H1 (cell line): Measurements from ENCODE around the gene GUCY2C. TPM values are rescaled to one million over a fixed set of nuclear protein-coding genes. Genes with fewer than 3 reads are reported as not detected.

Source experiments
- CTCF ChIA-PET: fragments of 300-600 bp; sonication (Branson Sonifier 250); formaldehyde crosslinking; loops from one replicate; lab custom pipeline; 2021; ENCODE audit not compliant: partially characterized antibody; lab: Charles Lee
- POLR2A ChIA-PET: fragments of 300-600 bp; sonication (Branson Sonifier 250); formaldehyde crosslinking; loops from one replicate; lab custom pipeline; 2021; ENCODE audit warnings: inconsistent platforms; ENCODE audit not compliant: partially characterized antibody; lab: Charles Lee
- DNase-seq, 2 experiments: peaks; one replicate each; pipeline versions ENCODE4 v3.0.0 to v3.0.0-alpha.2; 2010 to 2022; ENCODE audit warnings: low spot score in 2 of 2, low read depth in 1 of 2, mixed read lengths in 1 of 2
- FAIRE-seq: peaks from 2 replicates; lab custom pipeline; 2011; peaks lifted over from hg19 to GRCh38; lab: Jason Lieb, UNC
- H2AFZ ChIP-seq: 2 replicates; pipeline ENCODE4 v1.8.1; 2012; ENCODE audit warnings: low read length, inconsistent platforms
- H2AK5ac ChIP-seq: 2 replicates; pipeline ENCODE4 v1.6.1; 2013; ENCODE audit warnings: low read depth, low read length
- H2BK120ac ChIP-seq: replicated peaks from 2 replicates; pipeline ENCODE3; 2013; ENCODE audit warnings: low read depth, low read length, inconsistent platforms
- H2BK12ac ChIP-seq: 2 replicates; pipeline ENCODE4 v1.6.1; 2013; ENCODE audit warnings: low read depth, low read length
- H2BK15ac ChIP-seq: 2 replicates; pipeline ENCODE4 v1.6.1; 2013; ENCODE audit warnings: low read length
- H2BK20ac ChIP-seq: 2 replicates; pipeline ENCODE4 v1.6.1; 2013; ENCODE audit warnings: low read length
- H2BK5ac ChIP-seq: 2 replicates; pipeline ENCODE4 v1.6.1; 2013; ENCODE audit warnings: low read depth, low read length
- H3K14ac ChIP-seq: 2 replicates; pipeline ENCODE4 v1.6.1; 2013; ENCODE audit warnings: inconsistent platforms; ENCODE audit not compliant: insufficient read length
- H3K18ac ChIP-seq: 2 replicates; pipeline ENCODE4 v1.6.1; 2013; ENCODE audit warnings: low read length; ENCODE audit errors: extremely low read depth
- H3K23ac ChIP-seq: 2 replicates; pipeline ENCODE4 v1.6.1; 2013; ENCODE audit warnings: inconsistent platforms; ENCODE audit not compliant: insufficient read length
- H3K23me2 ChIP-seq: 2 replicates; pipeline ENCODE4 v1.6.1; 2013; ENCODE audit warnings: low read depth, low read length
- H3K27ac ChIP-seq: 2 replicates; pipeline ENCODE4 v1.6.1; 2011; ENCODE audit warnings: low read depth, low read length, inconsistent platforms
- H3K27me3 ChIP-seq, 4 experiments: replicated peaks in 1 of 4; 1 replicate in 1 of 4; 2 replicates in 3 of 4; pipeline versions ENCODE4 v1.6.1 to v1.8.1; 2011 to 2013; ENCODE audit warnings: low read length in 3 of 4, mild to moderate bottlenecking in 3 of 4, inconsistent platforms in 2 of 4, mixed read lengths in 2 of 4, moderate library complexity in 1 of 4; ENCODE audit not compliant: control insufficient read depth in 3 of 4, insufficient read depth in 3 of 4; ENCODE audit errors: extremely low read depth in 1 of 4
- H3K36me3 ChIP-seq, 4 experiments: 2 replicates each; pipeline versions ENCODE4 v1.6.1 to v1.8.1; 2011 to 2013; ENCODE audit warnings: mild to moderate bottlenecking in 4 of 4, low read length in 3 of 4, moderate library complexity in 2 of 4, control low read depth in 1 of 4, inconsistent platforms in 1 of 4; ENCODE audit not compliant: insufficient read depth in 4 of 4, control insufficient read depth in 2 of 4
- H3K4ac ChIP-seq: replicated peaks from 2 replicates; pipeline ENCODE3; 2013; ENCODE audit warnings: low read length, low read depth, mixed read lengths, inconsistent platforms; ENCODE audit not compliant: insufficient read length
- H3K4me1 ChIP-seq, 4 experiments: replicated peaks in 1 of 4; 1 replicate in 1 of 4; 2 replicates in 3 of 4; pipeline versions ENCODE4 v1.6.1 to v1.8.1; 2011 to 2013; ENCODE audit warnings: low read length in 3 of 4, inconsistent platforms in 2 of 4, mixed read lengths in 1 of 4; ENCODE audit not compliant: insufficient read depth in 4 of 4, control insufficient read depth in 3 of 4
- H3K4me2 ChIP-seq, 2 experiments: 2 replicates each; pipeline versions ENCODE4 v1.6.1 to v1.8.1; 2011 to 2013; ENCODE audit warnings: low read depth in 2 of 2, low read length in 2 of 2, control low read depth in 1 of 2, inconsistent platforms in 1 of 2, mild to moderate bottlenecking in 1 of 2; ENCODE audit not compliant: insufficient read depth in 1 of 2
- H3K4me3 ChIP-seq, 4 experiments: fragments of 200-600, 300-600 bp in 1 of 4; sonication (generic), shearing (Covaris generic), sonication (Bioruptor Twin) in 1 of 4; 2 replicates each; pipeline versions ENCODE4 v1.5.1 to v1.8.1; 2011 to 2016; ENCODE audit warnings: low read length in 4 of 4, low read depth in 3 of 4, control low read depth in 2 of 4, inconsistent platforms in 2 of 4, mild to moderate bottlenecking in 2 of 4, mixed read lengths in 1 of 4, moderate library complexity in 1 of 4; ENCODE audit not compliant: insufficient read depth in 2 of 4; ENCODE audit errors: extremely low read depth in 1 of 4
- H3K56ac ChIP-seq: replicated peaks from 2 replicates; pipeline ENCODE3; 2013; ENCODE audit warnings: low read depth, mild to moderate bottlenecking, mixed read lengths, low read length, inconsistent platforms; ENCODE audit not compliant: insufficient read length
- H3K79me1 ChIP-seq: 2 replicates; pipeline ENCODE4 v1.6.1; 2013; ENCODE audit warnings: low read depth, low read length, control low read depth
- H3K79me2 ChIP-seq, 2 experiments: 2 replicates each; pipeline versions ENCODE4 v1.6.1 to v1.8.1; 2012 to 2013; ENCODE audit warnings: low read length in 2 of 2, mild to moderate bottlenecking in 2 of 2, inconsistent platforms in 1 of 2; ENCODE audit not compliant: insufficient read depth in 2 of 2, control insufficient read depth in 1 of 2
- H3K9ac ChIP-seq, 4 experiments: replicated peaks in 1 of 4; 1 replicate in 1 of 4; 2 replicates in 3 of 4; pipeline versions ENCODE4 v1.6.1 to v1.8.1; 2011 to 2013; ENCODE audit warnings: low read depth in 3 of 4, low read length in 3 of 4, control low read depth in 2 of 4, mild to moderate bottlenecking in 2 of 4, moderate library complexity in 2 of 4, inconsistent platforms in 1 of 4; ENCODE audit errors: extremely low read depth in 1 of 4
- H3K9me3 ChIP-seq, 2 experiments: 2 replicates each; pipeline versions ENCODE4 v1.6.1 to v1.8.1; 2012 to 2013; ENCODE audit warnings: mild to moderate bottlenecking in 2 of 2, moderate library complexity in 2 of 2, control low read depth in 1 of 2, inconsistent platforms in 1 of 2, low read depth in 1 of 2, low read length in 1 of 2, mixed read lengths in 1 of 2; ENCODE audit not compliant: insufficient read depth in 2 of 2
- H4K20me1 ChIP-seq, 2 experiments: replicated peaks in 1 of 2; 2 replicates each; pipeline versions ENCODE3 to v1.8.1; 2011 to 2013; ENCODE audit warnings: inconsistent platforms in 2 of 2, low read length in 2 of 2, mild to moderate bottlenecking in 1 of 2; ENCODE audit not compliant: insufficient read depth in 2 of 2, control insufficient read depth in 1 of 2
- H4K5ac ChIP-seq: 2 replicates; pipeline ENCODE4 v1.6.1; 2013; ENCODE audit warnings: low read length, low read depth, mixed read lengths, inconsistent platforms; ENCODE audit not compliant: insufficient read length
- H4K8ac ChIP-seq: 2 replicates; pipeline ENCODE4 v1.8.0; 2013; ENCODE audit warnings: mild to moderate bottlenecking, moderate library complexity, low read length, inconsistent platforms; ENCODE audit not compliant: insufficient read depth; ENCODE audit errors: extremely low read depth
- H4K91ac ChIP-seq: replicated peaks from 2 replicates; pipeline ENCODE3; 2013; ENCODE audit warnings: low read length, mixed read lengths, inconsistent platforms; ENCODE audit not compliant: insufficient read length
- CEBPB ChIP-seq: IDR thresholded peaks from 2 replicates; pipeline ENCODE4 v1.6.1; 2012; ENCODE audit warnings: low read depth, low read length
- KDM5A ChIP-seq: fragments of 200-600 bp; IDR thresholded peaks from 2 replicates; pipeline ENCODE4 v1.7.1; 2012; ENCODE audit warnings: mild to moderate bottlenecking, low read length, inconsistent platforms, mixed read lengths
- TAF7 ChIP-seq: optimal IDR thresholded peaks from 2 replicates; pipeline ENCODE3; 2011; ENCODE audit warnings: low read depth, mild to moderate bottlenecking, inconsistent platforms, low read length, moderate library complexity, borderline replicate concordance
- WGBS, 2 experiments: shearing (Covaris generic) in 1 of 2; methylation state at CpG; one replicate each; pipeline versions ENCODE4 v1.1.6 to v1.1.7; 2013 to 2015; ENCODE audit warnings: low lambda C conversion rate in 2 of 2, mixed read lengths in 2 of 2, inconsistent platforms in 1 of 2, low coverage in 1 of 2, missing lambda C conversion rate in 1 of 2; ENCODE audit not compliant: insufficient replicate concordance in 2 of 2, insufficient coverage in 1 of 2, insufficient read length in 1 of 2; ENCODE audit errors: extremely low coverage in 1 of 2, missing lambda C conversion rate in 1 of 2; 5-methylcytosine and 5-hydroxymethylcytosine counted together
- polyA plus RNA-seq, 7 experiments: library from polyadenylated mRNA; depleted of rRNA in 3 of 7; stranded (reverse) in 5 of 7; unstranded in 2 of 7; fragments of >200 nt in 5 of 7; fragments of 200-250 nt in 2 of 7; gene quantifications; 1 replicate in 5 of 7; 2 replicates in 1 of 7; 4 replicates in 1 of 7; pipeline versions ENCODE4 v1.2.1 to v1.2.3, GENCODE V29; 2011 to 2013; ENCODE audit warnings: missing spikeins in 2 of 7, mixed read lengths in 2 of 7
- total RNA-seq: library from RNA; stranded (reverse); fragmentation: NEBNext Ultra II Directional; extraction: Animal tissue kit (Norgen Biotek cat#: 25700); gene quantifications from 2 replicates; pipeline ENCODE4 v1.2.1, GENCODE V29; 2021

GUCY2C gene
- total and polyA plus RNA-seq, 2 of the 8 experiments (the other 6 are each of a cell fraction or from before 2014, with no cell fraction given), result 1.9 to 3.2 TPM

GRCh38 chr12:14605401-14605989 lies 90.9 kb downstream of the GUCY2C start:
- FAIRE-seq, result no peak
- no peaks in the 10 kb centered on the region for H3K4me1 ChIP-seq
- no peak overlapping the region for H4K91ac ChIP-seq
- no peak overlapping the region for H2BK120ac ChIP-seq
- no peaks in the 10 kb centered on the region for H3K79me2 ChIP-seq
- H3K9ac ChIP-seq, result no peak overlapping the region
- no peak for TF ChIP-seq KDM5A
- no peak for TF ChIP-seq TAF7
- TF ChIP-seq CEBPB, result peak; percentile 92
- H2BK12ac ChIP-seq, result no peak overlapping the region
- 88% methylated on average over 3 of the region's 3 CpGs; no CpG with 5 or more reads in 1 of the 2 experiments for WGBS, 2 experiments
- H3K23me2 ChIP-seq, result no peaks in the 10 kb centered on the region
- no peak overlapping the region for H2AFZ ChIP-seq
- no peak overlapping the region for H2AK5ac ChIP-seq
- H4K20me1 ChIP-seq, result no peaks in the 10 kb centered on the region
- H3K56ac ChIP-seq, result no peak overlapping the region
- no peak overlapping the region for H3K14ac ChIP-seq
- no peak overlapping the region for H4K8ac ChIP-seq
- H2BK20ac ChIP-seq, result no peak overlapping the region
- no peak overlapping the region for H2BK15ac ChIP-seq
- H3K18ac ChIP-seq, result no peak overlapping the region
- no peaks in the 10 kb centered on the region for H3K79me1 ChIP-seq
- no peak overlapping the region for H3K27ac ChIP-seq
- no peak overlapping the region for H2BK5ac ChIP-seq
- no peak for DNase-seq
- no peak overlapping the region for H3K4me3 ChIP-seq
- H4K5ac ChIP-seq, result no peak overlapping the region
- no peaks in the 10 kb centered on the region for H3K27me3 ChIP-seq
- H3K9me3 ChIP-seq, result 0 out of 4 replicates have a peak, but pooled peaks cover 0 to 14% of the 10 kb centered on the region in 2 experiments
- H3K4me2 ChIP-seq, result no peak overlapping the region
- ChIA-PET CTCF (no interaction called here), POLR2A (no interaction called here)
- H3K23ac ChIP-seq, result no peak overlapping the region
- H3K36me3 ChIP-seq, result no peaks in the 10 kb centered on the region; a peak in 1 of 8 replicates
- H3K4ac ChIP-seq, result no peak overlapping the region
